Loucy (cell line): ENCODE measurements around the gene MTHFSD.

Experiments
- H2AFZ ChIP-seq: fragments of 200-600 bp; sonication (generic); 2 replicates; pipeline ENCODE4 v1.6.0; 2016; ENCODE audit warnings: antibody characterized with exemption, mild to moderate bottlenecking, low read length, moderate library complexity
- H3F3A ChIP-seq: fragments of 200-600 bp; 2 replicates; pipeline ENCODE4 v1.6.0; 2016; ENCODE audit warnings: antibody characterized with exemption, low read depth, mild to moderate bottlenecking
- H3K27me3 ChIP-seq: fragments of 200-600 bp; sonication (generic); 2 replicates; pipeline ENCODE4 v1.6.1; 2014; ENCODE audit warnings: low read length, mild to moderate bottlenecking; ENCODE audit not compliant: insufficient read depth, poor library complexity, severe bottlenecking
- H3K36me3 ChIP-seq: fragments of 200-600 bp; sonication (generic); 2 replicates; pipeline ENCODE4 v1.6.1; 2016; ENCODE audit warnings: low read length; ENCODE audit not compliant: insufficient read depth
- H3K4me1 ChIP-seq: fragments of 200-600 bp; sonication (generic); 2 replicates; pipeline ENCODE4 v1.5.1; 2014; ENCODE audit warnings: low read length, mild to moderate bottlenecking; ENCODE audit not compliant: insufficient read depth, poor library complexity, severe bottlenecking
- H3K4me2 ChIP-seq: fragments of 200-600 bp; sonication (generic); 2 replicates; pipeline ENCODE4 v1.6.0; 2014; ENCODE audit warnings: antibody characterized with exemption, low read length, low read depth, mild to moderate bottlenecking; ENCODE audit not compliant: poor library complexity, severe bottlenecking
- H3K4me3 ChIP-seq: fragments of 200-600 bp; sonication (generic); 2 replicates; pipeline ENCODE4 v1.5.1; 2014; ENCODE audit warnings: low read length, mild to moderate bottlenecking, mixed read lengths; ENCODE audit not compliant: poor library complexity, severe bottlenecking
- H3K79me2 ChIP-seq: fragments of 200-600 bp; sonication (generic); 2 replicates; pipeline ENCODE4 v1.6.1; 2014; ENCODE audit warnings: low read length; ENCODE audit not compliant: insufficient read depth
- H3K9ac ChIP-seq: fragments of 200-600 bp; sonication (generic); 2 replicates; pipeline ENCODE4 v1.6.0; 2014; ENCODE audit warnings: mild to moderate bottlenecking, low read depth, low read length, moderate library complexity; ENCODE audit not compliant: poor library complexity, severe bottlenecking
- H3K9me2 ChIP-seq: fragments of 200-600 bp; sonication (generic); replicated peaks from 2 replicates; pipeline ENCODE4 v1.6.1; 2016; ENCODE audit warnings: low read depth, low read length, mixed read lengths
- H3K9me3 ChIP-seq: fragments of 200-600 bp; sonication (generic); 2 replicates; pipeline ENCODE4 v1.6.1; 2014; ENCODE audit warnings: mild to moderate bottlenecking, antibody characterized with exemption, low read length, low read depth; ENCODE audit not compliant: insufficient read depth
- H4K20me1 ChIP-seq: fragments of 200-600 bp; sonication (generic); 2 replicates; pipeline ENCODE4 v1.6.0; 2014; ENCODE audit warnings: antibody characterized with exemption, low read length, mild to moderate bottlenecking; ENCODE audit not compliant: insufficient read depth, poor library complexity, severe bottlenecking
- CTCF ChIP-seq: fragments of 200-600 bp; sonication (generic); conservative IDR thresholded peaks from 2 replicates; pipeline ENCODE4 v1.5.1; 2014; ENCODE audit warnings: mild to moderate bottlenecking, antibody characterized with exemption, low read length
- EZH2phosphoT487 ChIP-seq: fragments of 200-600 bp; IDR thresholded peaks from 2 replicates; pipeline ENCODE4 v1.6.1; 2018; ENCODE audit warnings: antibody characterized with exemption, mild to moderate bottlenecking, moderate library complexity, borderline replicate concordance

MTHFSD gene

GRCh38 chr16:86508028-86508946 is 46.7 kb downstream of the MTHFSD start:
- H2AFZ ChIP-seq = no peak overlapping the region
- H3K4me1 ChIP-seq = no peaks in the 10 kb centered on the region
- H3K36me3 ChIP-seq = no peaks in the 10 kb centered on the region
- no peaks in the 10 kb centered on the region for H3F3A ChIP-seq
- H3K79me2 ChIP-seq = no peaks in the 10 kb centered on the region
- TF ChIP-seq CTCF = no peak
- no peak for TF ChIP-seq EZH2phosphoT487
- H3K4me3 ChIP-seq = no peak overlapping the region
- no peaks in the 10 kb centered on the region for H3K9me2 ChIP-seq
- H3K27me3 ChIP-seq = no peaks in the 10 kb centered on the region
- H3K9me3 ChIP-seq = no peaks in the 10 kb centered on the region
- no peak overlapping the region for H3K9ac ChIP-seq
- no peaks in the 10 kb centered on the region for H4K20me1 ChIP-seq
- no peak overlapping the region for H3K4me2 ChIP-seq

GRCh38 chr16:86507173-86508027 is 47.6 kb downstream of the MTHFSD start:
- Histone ChIP-seq H3K79me2 (no peaks in the 10 kb centered on the region), H3F3A (no peaks in the 10 kb centered on the region), H3K4me2 (no peak overlapping the region), H3K9me2 (no peaks in the 10 kb centered on the region), H3K4me3 (no peak overlapping the region), H4K20me1 (no peaks in the 10 kb centered on the region), H3K4me1 (no peaks in the 10 kb centered on the region), H3K27me3 (no peaks in the 10 kb centered on the region), H3K9ac (no peak overlapping the region), H3K9me3 (no peaks in the 10 kb centered on the region), H2AFZ (no peak overlapping the region), H3K36me3 (no peaks in the 10 kb centered on the region)
- TF ChIP-seq EZH2phosphoT487 (no peak), CTCF (no peak)

GRCh38 chr16:86505899-86506864 is 48.9 kb downstream of the MTHFSD start:
- Histone ChIP-seq H3K4me3 (no peak overlapping the region), H3K36me3 (no peaks in the 10 kb centered on the region), H4K20me1 (no peaks in the 10 kb centered on the region), H3K27me3 (no peaks in the 10 kb centered on the region), H3K4me2 (no peak overlapping the region), H2AFZ (no peak overlapping the region), H3K79me2 (no peaks in the 10 kb centered on the region), H3K4me1 (no peaks in the 10 kb centered on the region), H3K9ac (no peak overlapping the region), H3F3A (no peaks in the 10 kb centered on the region), H3K9me3 (no peaks in the 10 kb centered on the region), H3K9me2 (no peaks in the 10 kb centered on the region)
- no peak for TF ChIP-seq EZH2phosphoT487
- TF ChIP-seq CTCF = no peak
